Liver (tissue), 9 donors: Measurements from ENCODE around the gene TIMP3. TPM values are rescaled to one million over a fixed set of nuclear protein-coding genes. Genes with fewer than 3 reads are reported as not detected.
A peak's percentile ranks its signal among the peaks of the same experiment; 100 is the strongest.

ENCODE experiments used
- DNase-seq: peaks from one replicate; pipeline ENCODE4 v3.0.0-alpha.2; 2017; ENCODE audit warnings: low spot score
- H3K27ac ChIP-seq, 2 donors: one replicate each; pipeline ENCODE4 v1.7.0; 2013; ENCODE audit warnings: inconsistent platforms in 2 of 2, low read length in 2 of 2, control low read depth in 1 of 2, low read depth in 1 of 2, mild to moderate bottlenecking in 1 of 2
- H3K27me3 ChIP-seq, 4 donors: one replicate each; pipeline versions ENCODE4 v1.6.1 to v1.7.0; 2013; ENCODE audit warnings: low read length in 3 of 4, inconsistent platforms in 1 of 4, mild to moderate bottlenecking in 1 of 4, moderate library complexity in 1 of 4; ENCODE audit not compliant: control insufficient read depth in 4 of 4, insufficient read depth in 4 of 4
- H3K36me3 ChIP-seq, 4 donors: one replicate each; pipeline versions ENCODE4 v1.6.1 to v1.7.0; 2013; ENCODE audit warnings: low read length in 3 of 4, mild to moderate bottlenecking in 3 of 4, low read depth in 1 of 4, moderate library complexity in 1 of 4; ENCODE audit not compliant: control insufficient read depth in 4 of 4, insufficient read depth in 3 of 4
- H3K4me1 ChIP-seq, 4 donors: one replicate each; pipeline versions ENCODE4 v1.6.1 to v1.7.0; 2013; ENCODE audit warnings: low read length in 3 of 4, mild to moderate bottlenecking in 3 of 4, moderate library complexity in 1 of 4; ENCODE audit not compliant: control insufficient read depth in 4 of 4, insufficient read depth in 4 of 4
- H3K4me3 ChIP-seq, 3 donors: one replicate each; pipeline versions ENCODE4 v1.6.1 to v1.7.0; 2013; ENCODE audit warnings: low read length in 3 of 3, control low read depth in 1 of 3, low read depth in 1 of 3, mild to moderate bottlenecking in 1 of 3
- H3K9ac ChIP-seq, 2 donors: one replicate each; pipeline ENCODE4 v1.7.0; 2013; ENCODE audit warnings: low read length in 2 of 2, mild to moderate bottlenecking in 2 of 2, moderate library complexity in 2 of 2, control low read depth in 1 of 2, low read depth in 1 of 2
- H3K9me3 ChIP-seq, 4 donors: one replicate each; pipeline versions ENCODE4 v1.6.1 to v1.7.0; 2013; ENCODE audit warnings: low read length in 3 of 4; ENCODE audit not compliant: control insufficient read depth in 4 of 4
- EGR1 ChIP-seq, 2 donors: IDR thresholded peaks; 2 replicates each; pipeline ENCODE4 v1.6.1; 2016 to 2018; ENCODE audit warnings: antibody characterized with exemption in 2 of 2, low read depth in 2 of 2
- GABPA ChIP-seq, 2 donors: IDR thresholded peaks in 1 of 2; conservative IDR thresholded peaks in 1 of 2; 2 replicates each; pipeline ENCODE4 v1.6.1; 2016; ENCODE audit warnings: antibody characterized with exemption in 2 of 2, mild to moderate bottlenecking in 1 of 2, moderate library complexity in 1 of 2
- HNF4A ChIP-seq, 2 donors: conservative IDR thresholded peaks; 2 replicates each; pipeline ENCODE4 v1.6.1; 2016; ENCODE audit warnings: antibody characterized with exemption in 2 of 2, mild to moderate bottlenecking in 2 of 2
- NR2F2 ChIP-seq: IDR thresholded peaks from 2 replicates; pipeline ENCODE4 v1.6.1; 2016; ENCODE audit warnings: antibody characterized with exemption
- RAD21 ChIP-seq, 2 donors: IDR thresholded peaks; 2 replicates each; pipeline ENCODE4 v1.6.1; 2016; ENCODE audit warnings: antibody characterized with exemption in 2 of 2, mild to moderate bottlenecking in 2 of 2
- SP1 ChIP-seq: IDR thresholded peaks from 2 replicates; pipeline ENCODE4 v1.6.1; 2018; ENCODE audit warnings: antibody characterized with exemption, mild to moderate bottlenecking
- YY1 ChIP-seq: IDR thresholded peaks from 2 replicates; pipeline ENCODE4 v1.6.1; 2016; ENCODE audit warnings: antibody characterized with exemption, mild to moderate bottlenecking
- WGBS: extraction: QIAGEN DNeasy Blood & Tissue Kit; methylation state at CpG from one replicate; pipeline ENCODE4 v1.1.7; 2013; 5-methylcytosine and 5-hydroxymethylcytosine counted together
- polyA plus RNA-seq, 2 donors: library from polyadenylated mRNA; stranded (reverse) in 1 of 2; unstranded in 1 of 2; fragments of 200-250 nt in 1 of 2; fragments of >200 nt in 1 of 2; fragmentation: Nextera tagmentation in 1 of 2; extraction: Ambion mirVana in 1 of 2; gene quantifications; one replicate each; pipeline versions ENCODE4 v1.2.1 to v1.2.3, GENCODE V29; 2013 to 2015
- total RNA-seq, 2 donors: library from RNA; depleted of rRNA; stranded (reverse); fragments of >200 nt; gene quantifications; one replicate each; pipeline ENCODE4 v1.2.3, GENCODE V29; 2014
- TF ChIP-seq, protein P1 (sequence below): IDR thresholded peaks from 2 replicates; pipeline ENCODE4 v1.6.1; 2016; ENCODE audit warnings: antibody characterized with exemption
- TF ChIP-seq, protein P2 (sequence below): IDR thresholded peaks from 2 replicates; pipeline ENCODE4 v1.6.1; 2016; ENCODE audit warnings: antibody characterized with exemption, mild to moderate bottlenecking
- TF ChIP-seq, protein P3 (sequence below): IDR thresholded peaks from 2 replicates; pipeline ENCODE4 v1.6.1; 2016; ENCODE audit warnings: antibody characterized with exemption
- donor health status: healthy.
- donor health status: healthy.
- donor health status: healthy.
- donor health status: healthy.
- donor health status: healthy.

The TIMP3 gene
- total and polyA plus RNA-seq, 4 donors: 28.0 to 44.0 (median 31.2) TPM

DNA sequence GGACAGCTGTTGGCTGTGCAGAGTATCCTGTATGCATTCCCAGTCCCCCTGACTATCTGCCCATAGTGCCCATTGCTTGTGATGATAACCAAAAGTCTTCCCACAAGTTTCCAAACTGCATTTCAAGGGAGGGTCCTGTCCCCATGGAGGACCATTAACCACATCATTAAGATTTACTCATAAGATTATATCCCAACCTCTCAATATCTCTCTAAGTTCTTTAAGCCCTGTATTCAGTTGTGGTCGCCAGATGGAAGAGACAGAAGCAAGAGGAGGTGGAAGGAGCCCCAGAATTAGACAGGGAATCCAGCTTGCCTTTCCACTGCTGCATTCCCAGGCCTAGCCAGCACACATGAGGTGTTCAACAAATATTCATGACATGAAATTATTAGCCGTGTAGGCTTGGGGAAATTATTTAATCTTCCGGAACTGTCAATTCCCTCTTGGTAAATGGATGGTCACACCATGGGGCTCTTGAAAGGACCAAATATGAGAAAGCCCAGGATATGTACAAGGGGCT, 42.6 kb upstream of the TIMP3 start:
- TF ChIP-seq, protein P1, sequence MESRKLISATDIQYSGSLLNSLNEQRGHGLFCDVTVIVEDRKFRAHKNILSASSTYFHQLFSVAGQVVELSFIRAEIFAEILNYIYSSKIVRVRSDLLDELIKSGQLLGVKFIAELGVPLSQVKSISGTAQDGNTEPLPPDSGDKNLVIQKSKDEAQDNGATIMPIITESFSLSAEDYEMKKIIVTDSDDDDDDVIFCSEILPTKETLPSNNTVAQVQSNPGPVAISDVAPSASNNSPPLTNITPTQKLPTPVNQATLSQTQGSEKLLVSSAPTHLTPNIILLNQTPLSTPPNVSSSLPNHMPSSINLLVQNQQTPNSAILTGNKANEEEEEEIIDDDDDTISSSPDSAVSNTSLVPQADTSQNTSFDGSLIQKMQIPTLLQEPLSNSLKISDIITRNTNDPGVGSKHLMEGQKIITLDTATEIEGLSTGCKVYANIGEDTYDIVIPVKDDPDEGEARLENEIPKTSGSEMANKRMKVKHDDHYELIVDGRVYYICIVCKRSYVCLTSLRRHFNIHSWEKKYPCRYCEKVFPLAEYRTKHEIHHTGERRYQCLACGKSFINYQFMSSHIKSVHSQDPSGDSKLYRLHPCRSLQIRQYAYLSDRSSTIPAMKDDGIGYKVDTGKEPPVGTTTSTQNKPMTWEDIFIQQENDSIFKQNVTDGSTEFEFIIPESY: no peak
- no peak for TF ChIP-seq EGR1 (IDR thresholded peaks at IDR 0.05; ENCODE audit: low read depth in 2 of 2)
- TF ChIP-seq GABPA (IDR thresholded peaks at IDR 0.05 in 1 of 2, conservative IDR thresholded peaks at IDR 0.05 in 1 of 2): no peak
- H3K27ac ChIP-seq: no peak overlapping the region
- H3K4me3 ChIP-seq: no peak overlapping the region

GRCh38 chr22:32760396-32760795, 41.1 kb upstream of the TIMP3 start:
- no peak overlapping the region for H3K27ac ChIP-seq
- H3K4me1 ChIP-seq: no peaks in the 10 kb centered on the region
- 90% methylated on average over 6 of the region's 6 CpGs for WGBS
- TF ChIP-seq, protein P2, sequence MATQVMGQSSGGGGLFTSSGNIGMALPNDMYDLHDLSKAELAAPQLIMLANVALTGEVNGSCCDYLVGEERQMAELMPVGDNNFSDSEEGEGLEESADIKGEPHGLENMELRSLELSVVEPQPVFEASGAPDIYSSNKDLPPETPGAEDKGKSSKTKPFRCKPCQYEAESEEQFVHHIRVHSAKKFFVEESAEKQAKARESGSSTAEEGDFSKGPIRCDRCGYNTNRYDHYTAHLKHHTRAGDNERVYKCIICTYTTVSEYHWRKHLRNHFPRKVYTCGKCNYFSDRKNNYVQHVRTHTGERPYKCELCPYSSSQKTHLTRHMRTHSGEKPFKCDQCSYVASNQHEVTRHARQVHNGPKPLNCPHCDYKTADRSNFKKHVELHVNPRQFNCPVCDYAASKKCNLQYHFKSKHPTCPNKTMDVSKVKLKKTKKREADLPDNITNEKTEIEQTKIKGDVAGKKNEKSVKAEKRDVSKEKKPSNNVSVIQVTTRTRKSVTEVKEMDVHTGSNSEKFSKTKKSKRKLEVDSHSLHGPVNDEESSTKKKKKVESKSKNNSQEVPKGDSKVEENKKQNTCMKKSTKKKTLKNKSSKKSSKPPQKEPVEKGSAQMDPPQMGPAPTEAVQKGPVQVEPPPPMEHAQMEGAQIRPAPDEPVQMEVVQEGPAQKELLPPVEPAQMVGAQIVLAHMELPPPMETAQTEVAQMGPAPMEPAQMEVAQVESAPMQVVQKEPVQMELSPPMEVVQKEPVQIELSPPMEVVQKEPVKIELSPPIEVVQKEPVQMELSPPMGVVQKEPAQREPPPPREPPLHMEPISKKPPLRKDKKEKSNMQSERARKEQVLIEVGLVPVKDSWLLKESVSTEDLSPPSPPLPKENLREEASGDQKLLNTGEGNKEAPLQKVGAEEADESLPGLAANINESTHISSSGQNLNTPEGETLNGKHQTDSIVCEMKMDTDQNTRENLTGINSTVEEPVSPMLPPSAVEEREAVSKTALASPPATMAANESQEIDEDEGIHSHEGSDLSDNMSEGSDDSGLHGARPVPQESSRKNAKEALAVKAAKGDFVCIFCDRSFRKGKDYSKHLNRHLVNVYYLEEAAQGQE: no peak
- TF ChIP-seq GABPA (IDR thresholded peaks at IDR 0.05 in 1 of 2, conservative IDR thresholded peaks at IDR 0.05 in 1 of 2) (no peak), RAD21 (IDR thresholded peaks at IDR 0.05) (no peak), YY1 (no peak), HNF4A (conservative IDR thresholded peaks at IDR 0.05) (no peak)
- TF ChIP-seq, protein P3, sequence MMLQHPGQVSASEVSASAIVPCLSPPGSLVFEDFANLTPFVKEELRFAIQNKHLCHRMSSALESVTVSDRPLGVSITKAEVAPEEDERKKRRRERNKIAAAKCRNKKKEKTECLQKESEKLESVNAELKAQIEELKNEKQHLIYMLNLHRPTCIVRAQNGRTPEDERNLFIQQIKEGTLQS: no peak
- H3K9me3 ChIP-seq: no peaks in the 10 kb centered on the region
- no peak overlapping the region for H3K4me3 ChIP-seq
- no peaks in the 10 kb centered on the region for H3K36me3 ChIP-seq
- no peaks in the 10 kb centered on the region for H3K27me3 ChIP-seq
- H3K9ac ChIP-seq: no peak overlapping the region
- no peak for DNase-seq

More for the DNA sequence above, 42.6 kb upstream of the TIMP3 start:
- DNase-seq: no peak
- WGBS: 97% methylated on average over 3 of the region's 3 CpGs
- Histone ChIP-seq H3K36me3 (no peaks in the 10 kb centered on the region), H3K27me3 (no peaks in the 10 kb centered on the region), H3K9me3 (no peaks in the 10 kb centered on the region), H3K9ac (no peak overlapping the region), H3K4me1 (peaks cover 0 to 8% (median 4%) of the 10 kb centered on the region in 4 donors)

- 76% methylated on average over 4 of the region's 4 CpGs for WGBS
- no peaks in the 10 kb centered on the region for H3K9me3 ChIP-seq
- DNase-seq: no peak
- TF ChIP-seq SP1 (peak; percentile 60), NR2F2 (peak; percentile 62), GABPA (IDR thresholded peaks at IDR 0.05 in 1 of 2, conservative IDR thresholded peaks at IDR 0.05 in 1 of 2) (no peak)
- H3K27me3 ChIP-seq: no peaks in the 10 kb centered on the region
- no peak overlapping the region for H3K27ac ChIP-seq
- H3K9ac ChIP-seq: no peak overlapping the region
- H3K4me3 ChIP-seq: no peak overlapping the region
- H3K36me3 ChIP-seq: no peaks in the 10 kb centered on the region
- no peaks in the 10 kb centered on the region for H3K4me1 ChIP-seq
Measured at GRCh38 chr22:32760815-32761214, 40.7 kb upstream of the TIMP3 start.
